T-helper 1 cell treated with Interleukin-12 subunit alpha and Interleukin-12 subunit beta and Interleukin-4 antibody, amounts not matched to agents 30 μg/mL and 1 μg/mL, for 36 hours (primary cell): ENCODE results near the gene CUTA.

Source experiments
- H3K27ac Mint-ChIP-seq: one replicate; pipeline ENCODE4 v1.8.0; 2021; ENCODE audit warnings: mild to moderate bottlenecking, mixed read lengths
- H3K27me3 Mint-ChIP-seq: one replicate; pipeline ENCODE4 v1.8.0; 2021; ENCODE audit warnings: low read depth, mixed read lengths
- H3K36me3 Mint-ChIP-seq: one replicate; pipeline ENCODE4 v1.8.0; 2021; ENCODE audit warnings: low read depth, mixed read lengths
- H3K4me1 Mint-ChIP-seq: one replicate; pipeline ENCODE4 v1.8.0; 2021; ENCODE audit warnings: low read depth, mixed read lengths
- H3K4me3 Mint-ChIP-seq: one replicate; pipeline ENCODE4 v1.8.0; 2021; ENCODE audit warnings: mild to moderate bottlenecking, moderate library complexity, mixed read lengths
- H3K9me3 Mint-ChIP-seq: one replicate; pipeline ENCODE4 v1.8.0; 2021; ENCODE audit warnings: mixed read lengths

The CUTA gene

DNA sequence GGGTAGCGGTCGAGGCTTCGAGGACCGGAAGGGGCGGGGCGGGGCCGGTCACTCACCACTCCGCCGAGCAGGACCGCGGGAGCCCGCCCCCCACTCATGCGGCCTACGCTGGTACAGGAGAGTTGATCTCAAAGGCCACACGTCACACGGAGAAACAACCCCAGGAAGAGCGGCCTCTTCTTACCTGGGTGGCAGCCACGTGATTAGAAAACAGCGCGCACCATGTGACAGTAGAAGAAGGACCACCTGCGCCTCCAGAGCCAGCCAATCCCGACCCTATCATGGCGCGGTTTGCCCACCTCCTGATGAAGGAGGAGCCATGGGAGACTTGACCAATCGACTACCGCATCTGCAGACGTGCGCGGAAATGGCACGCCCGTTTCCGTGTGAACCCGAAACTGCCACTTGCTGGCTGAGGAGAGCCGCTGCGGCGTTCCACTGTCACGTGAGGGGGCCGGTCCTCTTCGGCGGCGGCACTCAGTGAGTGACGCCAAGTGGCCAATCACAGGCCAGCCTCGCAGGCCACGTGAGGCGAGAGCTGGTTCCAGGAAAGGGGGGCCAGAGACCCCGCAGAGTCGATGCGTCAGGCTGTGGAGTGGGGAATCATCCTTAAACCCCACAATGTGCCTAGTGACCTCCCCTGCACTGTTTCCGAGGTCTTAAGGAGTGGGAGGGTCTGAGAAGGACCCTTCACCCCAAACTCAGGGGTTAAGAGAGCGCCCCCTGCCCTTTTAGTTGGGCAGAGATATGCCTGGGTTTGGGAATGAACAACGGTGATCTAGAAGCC lies at the start of gene CUTA:
TSS of gene CUTA (minus strand) at position 205 of the 787 bp plus-strand sequence. CDS start at position 98, 107 bp downstream.
- Mint-ChIP-seq H3K27me3 (no peaks in the 10 kb centered on the region), H3K4me1 (peaks cover 62% of the 10 kb centered on the region), H3K27ac (peak within 1 kb of the TSS; percentile 99), H3K9me3 (no peaks in the 10 kb centered on the region), H3K36me3 (peaks cover 27% of the 10 kb centered on the region), H3K4me3 (peak within 1 kb of the TSS; percentile 94)

DNA sequence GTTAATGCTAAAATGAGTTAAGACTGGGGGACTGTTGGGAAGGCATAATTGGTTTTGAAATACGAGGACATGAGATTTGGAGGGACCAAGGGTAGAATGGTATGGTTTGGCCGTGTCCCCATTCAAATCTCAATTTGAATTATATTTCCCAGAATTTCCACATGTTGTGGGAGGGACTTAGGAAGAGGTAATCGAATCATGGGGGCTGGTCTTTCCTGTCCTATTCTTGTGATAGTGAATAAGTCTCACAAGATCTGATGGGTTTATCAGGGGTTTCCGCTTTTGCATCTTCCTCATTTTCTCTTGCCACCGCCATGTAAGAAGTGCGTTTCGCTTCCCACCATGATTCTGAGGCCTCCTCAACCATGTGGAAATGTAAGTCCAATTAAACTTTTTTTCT lies 49.2 kb upstream of the CUTA start:
- H3K4me1 Mint-ChIP-seq: no peaks in the 10 kb centered on the region
- H3K36me3 Mint-ChIP-seq: no peaks in the 10 kb centered on the region
- no peak overlapping the region for H3K27ac Mint-ChIP-seq
- H3K9me3 Mint-ChIP-seq: no peaks in the 10 kb centered on the region
- peaks cover 9% of the 10 kb centered on the region for H3K27me3 Mint-ChIP-seq
- no peak overlapping the region for H3K4me3 Mint-ChIP-seq

DNA sequence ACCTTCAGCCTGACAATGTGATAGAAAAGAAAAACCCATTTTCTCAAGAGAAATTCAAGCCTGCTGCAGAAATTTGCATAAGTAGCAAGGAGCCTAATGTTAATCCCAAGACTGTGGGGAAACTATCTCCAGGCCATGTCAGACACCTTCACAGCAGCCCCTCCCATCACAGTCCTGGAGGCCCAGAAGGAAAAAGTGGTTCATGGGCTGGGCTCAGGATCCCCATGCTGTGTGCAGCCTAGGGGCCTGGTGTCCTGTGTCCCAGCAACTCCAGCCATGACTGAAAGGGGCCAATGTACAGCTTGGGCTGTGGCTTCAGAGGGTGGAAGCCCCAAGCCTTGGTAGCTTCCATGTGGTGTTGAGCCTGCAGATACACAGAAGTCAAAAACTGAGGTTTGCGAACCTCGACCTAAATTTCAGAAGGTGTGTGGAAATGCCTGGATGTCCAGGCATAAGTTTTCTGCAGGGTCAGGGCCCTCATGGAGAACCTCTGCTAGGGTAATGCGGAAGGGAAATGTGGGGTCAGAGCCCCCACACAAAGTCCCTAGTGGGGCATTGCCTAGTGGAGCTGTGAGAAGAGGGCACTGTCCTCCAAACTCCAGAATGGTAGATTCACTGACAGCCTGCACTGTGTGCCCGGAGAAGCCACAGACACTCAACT lies 48.3 kb upstream of the CUTA start:
- H3K36me3 Mint-ChIP-seq: no peaks in the 10 kb centered on the region
- no peaks in the 10 kb centered on the region for H3K9me3 Mint-ChIP-seq
- H3K4me1 Mint-ChIP-seq: no peaks in the 10 kb centered on the region
- no peak overlapping the region for H3K27ac Mint-ChIP-seq
- peaks cover 12% of the 10 kb centered on the region for H3K27me3 Mint-ChIP-seq
- no peak overlapping the region for H3K4me3 Mint-ChIP-seq

- H3K9me3 Mint-ChIP-seq: no peaks in the 10 kb centered on the region
- no peak overlapping the region for H3K27ac Mint-ChIP-seq
- peaks cover 10% of the 10 kb centered on the region for H3K4me1 Mint-ChIP-seq
- H3K36me3 Mint-ChIP-seq: peaks cover 12% of the 10 kb centered on the region
- H3K27me3 Mint-ChIP-seq: peaks cover 12% of the 10 kb centered on the region
- H3K4me3 Mint-ChIP-seq: no peak overlapping the region
These were observed 41.3 kb upstream of the CUTA start for GRCh38 chr6:33459226-33459625.

- no peaks in the 10 kb centered on the region for H3K9me3 Mint-ChIP-seq
- H3K4me3 Mint-ChIP-seq: no peak overlapping the region
- H3K27ac Mint-ChIP-seq: no peak overlapping the region
- H3K36me3 Mint-ChIP-seq: peaks cover 12% of the 10 kb centered on the region
- H3K4me1 Mint-ChIP-seq: peaks cover 11% of the 10 kb centered on the region
- H3K27me3 Mint-ChIP-seq: peaks cover 9% of the 10 kb centered on the region
These were observed 40.8 kb upstream of the CUTA start for GRCh38 chr6:33458676-33459075.

GRCh38 chr6:33456156-33456555 lies 38.2 kb upstream of the CUTA start:
- Mint-ChIP-seq H3K4me3 (no peak overlapping the region), H3K36me3 (peaks cover 12% of the 10 kb centered on the region), H3K4me1 (peaks cover 20% of the 10 kb centered on the region), H3K27me3 (no peaks in the 10 kb centered on the region), H3K27ac (no peak overlapping the region), H3K9me3 (no peaks in the 10 kb centered on the region)

DNA sequence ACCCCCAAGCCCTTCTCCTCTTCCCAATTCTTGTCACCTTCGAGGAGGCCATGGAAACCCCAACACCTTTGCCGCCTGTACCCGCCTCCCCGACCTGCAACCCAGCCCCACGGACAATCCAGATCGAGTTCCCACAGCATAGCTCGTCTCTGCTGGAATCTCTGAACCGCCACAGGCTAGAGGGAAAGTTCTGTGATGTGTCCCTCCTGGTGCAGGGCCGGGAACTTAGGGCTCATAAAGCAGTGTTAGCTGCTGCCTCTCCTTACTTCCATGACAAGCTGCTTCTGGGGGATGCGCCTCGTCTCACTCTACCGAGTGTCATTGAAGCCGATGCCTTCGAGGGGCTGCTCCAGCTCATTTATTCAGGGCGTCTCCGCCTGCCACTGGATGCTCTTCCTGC lies 37.1 kb upstream of the CUTA start:
- Mint-ChIP-seq H3K9me3 (no peaks in the 10 kb centered on the region), H3K27ac (peak overlapping the region; percentile 92), H3K36me3 (peaks cover 16% of the 10 kb centered on the region), H3K4me3 (peak overlapping the region; percentile 93), H3K27me3 (no peaks in the 10 kb centered on the region), H3K4me1 (peaks cover 20% of the 10 kb centered on the region)

GRCh38 chr6:33454009-33454946 lies 36.4 kb upstream of the CUTA start, which contains the start of gene ZBTB9:
TSS of gene ZBTB9 (plus strand) at chr6:33454576. CDS start at chr6:33455101, 525 bp downstream.
- peaks cover 20% of the 10 kb centered on the region for H3K4me1 Mint-ChIP-seq
- peak within 1 kb of the TSS; percentile 93 for H3K4me3 Mint-ChIP-seq
- H3K9me3 Mint-ChIP-seq: no peaks in the 10 kb centered on the region
- peak within 1 kb of the TSS; percentile 92 for H3K27ac Mint-ChIP-seq
- H3K36me3 Mint-ChIP-seq: peaks cover 16% of the 10 kb centered on the region
- H3K27me3 Mint-ChIP-seq: no peaks in the 10 kb centered on the region

GRCh38 chr6:33453393-33454008 lies 35.6 kb upstream of the CUTA start:
- no peaks in the 10 kb centered on the region for H3K27me3 Mint-ChIP-seq
- peaks cover 22% of the 10 kb centered on the region for H3K36me3 Mint-ChIP-seq
- peaks cover 20% of the 10 kb centered on the region for H3K4me1 Mint-ChIP-seq
- peak overlapping the region; percentile 93 for H3K4me3 Mint-ChIP-seq
- H3K9me3 Mint-ChIP-seq: no peaks in the 10 kb centered on the region
- H3K27ac Mint-ChIP-seq: peak overlapping the region; percentile 92

DNA sequence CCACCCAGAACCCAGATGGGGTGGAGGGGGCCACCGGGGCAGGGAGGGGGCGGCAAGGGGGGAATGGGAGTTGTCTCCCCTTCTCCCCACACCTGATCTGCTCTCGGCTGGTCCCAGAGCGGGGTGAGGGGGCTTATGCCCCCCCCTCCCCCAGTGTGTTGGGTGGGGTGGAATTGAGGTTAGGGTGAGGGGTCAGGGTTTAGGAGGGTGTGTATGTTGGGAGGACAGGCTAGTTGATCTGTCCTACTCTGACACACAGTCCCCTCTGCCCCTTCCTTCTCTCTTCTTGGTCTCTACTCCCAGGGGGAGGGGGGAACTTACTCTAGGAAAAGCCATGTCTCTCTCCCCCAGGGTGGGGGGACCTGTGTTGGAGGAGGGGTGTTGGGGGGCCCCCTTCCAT lies 34.6 kb upstream of the CUTA start:
- H3K27ac Mint-ChIP-seq: no peak overlapping the region
- no peak overlapping the region for H3K4me3 Mint-ChIP-seq
- H3K36me3 Mint-ChIP-seq: peaks cover 27% of the 10 kb centered on the region
- H3K27me3 Mint-ChIP-seq: no peaks in the 10 kb centered on the region
- peaks cover 20% of the 10 kb centered on the region for H3K4me1 Mint-ChIP-seq
- H3K9me3 Mint-ChIP-seq: no peaks in the 10 kb centered on the region

DNA sequence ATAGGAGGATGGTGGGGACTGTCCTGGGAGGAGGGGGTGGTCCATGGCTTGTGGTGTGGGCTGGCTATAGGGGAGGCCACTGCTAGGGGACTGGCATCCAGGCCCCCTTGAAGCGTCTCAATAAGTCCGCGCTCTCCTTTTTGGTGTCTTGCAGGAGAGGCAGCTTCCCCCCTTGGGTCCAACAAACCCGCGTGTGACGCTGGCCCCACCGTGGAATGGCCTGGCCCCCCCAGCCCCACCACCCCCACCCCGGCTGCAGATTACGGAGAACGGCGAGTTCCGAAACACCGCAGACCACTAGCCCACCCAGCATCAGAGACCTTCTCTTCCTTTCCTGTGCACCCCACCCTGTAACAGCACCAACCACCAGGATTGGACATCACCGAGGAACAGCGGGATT lies 33.7 kb upstream of the CUTA start:
- H3K27me3 Mint-ChIP-seq: no peaks in the 10 kb centered on the region
- H3K4me3 Mint-ChIP-seq: no peak overlapping the region
- H3K9me3 Mint-ChIP-seq: no peaks in the 10 kb centered on the region
- H3K4me1 Mint-ChIP-seq: peaks cover 20% of the 10 kb centered on the region
- H3K36me3 Mint-ChIP-seq: peaks cover 23% of the 10 kb centered on the region
- H3K27ac Mint-ChIP-seq: no peak overlapping the region

- Mint-ChIP-seq H3K4me3 (no peak overlapping the region), H3K4me1 (peaks cover 21% of the 10 kb centered on the region), H3K9me3 (no peaks in the 10 kb centered on the region), H3K27me3 (no peaks in the 10 kb centered on the region), H3K36me3 (peaks cover 28% of the 10 kb centered on the region), H3K27ac (no peak overlapping the region)
These were observed 32.5 kb upstream of the CUTA start for GRCh38 chr6:33450434-33450833.

DNA sequence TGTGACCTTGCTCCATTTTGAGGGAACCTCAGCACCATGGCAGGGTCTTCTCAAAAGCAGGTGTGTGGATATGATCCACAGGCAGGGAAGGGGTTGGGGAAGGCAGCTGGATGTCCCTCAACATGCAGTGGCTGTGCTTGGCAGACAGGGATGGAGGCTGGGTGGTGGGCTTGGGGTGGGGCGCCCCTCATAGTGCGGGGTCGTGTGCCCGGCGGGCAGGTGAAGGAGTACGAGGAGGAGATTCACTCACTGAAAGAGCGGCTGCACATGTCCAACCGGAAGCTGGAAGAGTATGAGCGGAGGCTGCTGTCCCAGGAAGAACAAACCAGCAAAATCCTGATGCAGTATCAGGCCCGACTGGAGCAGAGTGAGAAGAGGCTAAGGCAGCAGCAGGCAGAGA lies 28.4 kb upstream of the CUTA start:
- Mint-ChIP-seq H3K27me3 (no peaks in the 10 kb centered on the region), H3K4me1 (peaks cover 3% of the 10 kb centered on the region), H3K36me3 (peaks cover 35% of the 10 kb centered on the region), H3K9me3 (no peaks in the 10 kb centered on the region), H3K4me3 (no peak overlapping the region), H3K27ac (peak overlapping the region; percentile 31)

GRCh38 chr6:33445119-33445603 lies 27.3 kb upstream of the CUTA start:
- Mint-ChIP-seq H3K4me3 (no peak overlapping the region), H3K36me3 (peaks cover 33% of the 10 kb centered on the region), H3K27ac (no peak overlapping the region)

More at GRCh38 chr6:33445119-33445603, 27.3 kb upstream of the CUTA start:
- no peaks in the 10 kb centered on the region for H3K9me3 Mint-ChIP-seq
- H3K4me1 Mint-ChIP-seq: peaks cover 2% of the 10 kb centered on the region
- no peaks in the 10 kb centered on the region for H3K27me3 Mint-ChIP-seq
